Astrocyte (in vitro differentiated cells and primary cell): ENCODE data around the gene PRKCA. TPM values are rescaled to one million over a fixed set of nuclear protein-coding genes. Genes with fewer than 3 reads are reported as not detected.

ENCODE experiments used
- DNase-seq: peaks from one replicate; pipeline ENCODE4 v3.0.0-alpha.2; 2010; ENCODE audit warnings: low read depth
- FAIRE-seq: peaks from 2 replicates; lab custom pipeline; 2011; peaks lifted over from hg19 to GRCh38; lab: Jason Lieb, UNC
- H2AFZ ChIP-seq: 2 replicates; pipeline ENCODE4 v1.6.0; 2012; ENCODE audit warnings: low read depth, low read length, inconsistent platforms
- H3K27ac ChIP-seq: 2 replicates; pipeline ENCODE4 v1.5.1; 2011; ENCODE audit warnings: low read depth, low read length, inconsistent platforms
- H3K27me3 ChIP-seq: 2 replicates; pipeline ENCODE4 v1.6.0; 2011; ENCODE audit warnings: low read length, inconsistent platforms; ENCODE audit not compliant: insufficient read depth
- H3K36me3 ChIP-seq: 2 replicates; pipeline ENCODE4 v1.5.1; 2011; ENCODE audit warnings: low read length, inconsistent platforms; ENCODE audit not compliant: insufficient read depth
- H3K4me1 ChIP-seq: 2 replicates; pipeline ENCODE4 v1.5.1; 2011; ENCODE audit warnings: low read length, inconsistent platforms; ENCODE audit not compliant: insufficient read depth
- H3K4me2 ChIP-seq: 2 replicates; pipeline ENCODE4 v1.6.0; 2012; ENCODE audit warnings: low read length, inconsistent platforms
- H3K4me3 ChIP-seq: 2 replicates; pipeline ENCODE4 v1.5.1; 2011; ENCODE audit warnings: low read depth, mild to moderate bottlenecking, low read length, inconsistent platforms; ENCODE audit not compliant: insufficient read depth
- H3K79me2 ChIP-seq: 2 replicates; pipeline ENCODE4 v1.6.0; 2012; ENCODE audit warnings: mild to moderate bottlenecking, low read length, inconsistent platforms; ENCODE audit not compliant: insufficient read depth
- H3K9ac ChIP-seq: 2 replicates; pipeline ENCODE4 v1.6.0; 2012; ENCODE audit warnings: mild to moderate bottlenecking, low read length, inconsistent platforms
- H3K9me3 ChIP-seq: 2 replicates; pipeline ENCODE4 v1.5.1; 2012; ENCODE audit warnings: low read depth, mild to moderate bottlenecking, low read length, inconsistent platforms; ENCODE audit not compliant: insufficient read depth
- H4K20me1 ChIP-seq: 2 replicates; pipeline ENCODE4 v1.6.0; 2012; ENCODE audit warnings: low read length, inconsistent platforms; ENCODE audit not compliant: insufficient read depth
- H3K27ac Mint-ChIP-seq: one replicate; pipeline ENCODE4 v1.8.0; 2021; ENCODE audit warnings: mild to moderate bottlenecking, mixed read lengths; ENCODE audit not compliant: unreplicated experiment
- H3K27me3 Mint-ChIP-seq: one replicate; pipeline ENCODE4 v1.8.0; 2021; ENCODE audit warnings: low read depth, mixed read lengths; ENCODE audit not compliant: unreplicated experiment
- H3K36me3 Mint-ChIP-seq: one replicate; pipeline ENCODE4 v1.8.0; 2021; ENCODE audit warnings: low read depth, mixed read lengths; ENCODE audit not compliant: unreplicated experiment
- H3K4me1 Mint-ChIP-seq: one replicate; pipeline ENCODE4 v1.8.0; 2021; ENCODE audit warnings: low read depth, mixed read lengths; ENCODE audit not compliant: unreplicated experiment
- H3K4me3 Mint-ChIP-seq: one replicate; pipeline ENCODE4 v1.8.0; 2021; ENCODE audit warnings: mild to moderate bottlenecking, moderate library complexity, mixed read lengths; ENCODE audit not compliant: unreplicated experiment
- H3K9me3 Mint-ChIP-seq: one replicate; pipeline ENCODE4 v1.8.0; 2021; ENCODE audit warnings: mild to moderate bottlenecking, mixed read lengths; ENCODE audit not compliant: unreplicated experiment
- EZH2 ChIP-seq: IDR thresholded peaks from 2 replicates; pipeline ENCODE4 v1.6.1; 2012; ENCODE audit warnings: mild to moderate bottlenecking, low read length, inconsistent platforms; ENCODE audit not compliant: insufficient read depth
- total RNA-seq: library from RNA; stranded (reverse); gene quantifications from 2 replicates; pipeline ENCODE4 v1.2.1, GENCODE V29; 2021
- TF ChIP-seq, protein P1 (sequence below): IDR thresholded peaks from 2 replicates; pipeline ENCODE4 v1.5.1; 2011; ENCODE audit warnings: low read depth, mild to moderate bottlenecking, inconsistent platforms, low read length, moderate library complexity; ENCODE audit not compliant: insufficient read depth

The PRKCA gene
- total RNA-seq, 1 donor from 2014 or later = 49.9 TPM

DNA sequence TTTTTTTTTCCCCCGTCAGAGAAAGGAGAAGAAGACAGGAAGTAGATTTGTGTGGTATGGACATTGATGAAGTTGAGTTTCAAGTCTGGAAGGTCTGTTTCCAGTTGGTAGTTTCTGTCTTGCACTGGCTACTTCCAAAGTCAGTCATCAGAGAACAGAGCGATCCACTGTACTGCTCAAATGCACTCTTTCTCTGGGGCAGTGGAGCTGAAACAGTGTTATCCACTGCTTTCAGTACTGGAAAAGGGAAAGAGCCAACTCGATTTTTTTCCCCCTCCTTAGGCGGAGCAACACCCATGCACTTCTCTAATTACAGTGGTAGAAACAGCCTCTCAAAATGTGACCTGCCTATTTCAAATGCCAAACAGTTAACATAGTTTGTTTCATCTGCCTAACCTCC is 7.4 kb downstream of the PRKCA start:
- no peak overlapping the region for H3K9ac ChIP-seq
- Mint-ChIP-seq H3K27ac (peak overlapping the region; percentile 10), H3K4me1 (peaks cover 29% of the 10 kb centered on the region), H3K36me3 (peaks cover 5% of the 10 kb centered on the region), H3K9me3 (no peaks in the 10 kb centered on the region), H3K27me3 (no peaks in the 10 kb centered on the region), H3K4me3 (no peak overlapping the region)
- H3K27me3 ChIP-seq = no peaks in the 10 kb centered on the region
- peaks cover 20% of the 10 kb centered on the region for H4K20me1 ChIP-seq
- no peak for TF ChIP-seq EZH2
- TF ChIP-seq, protein P1, sequence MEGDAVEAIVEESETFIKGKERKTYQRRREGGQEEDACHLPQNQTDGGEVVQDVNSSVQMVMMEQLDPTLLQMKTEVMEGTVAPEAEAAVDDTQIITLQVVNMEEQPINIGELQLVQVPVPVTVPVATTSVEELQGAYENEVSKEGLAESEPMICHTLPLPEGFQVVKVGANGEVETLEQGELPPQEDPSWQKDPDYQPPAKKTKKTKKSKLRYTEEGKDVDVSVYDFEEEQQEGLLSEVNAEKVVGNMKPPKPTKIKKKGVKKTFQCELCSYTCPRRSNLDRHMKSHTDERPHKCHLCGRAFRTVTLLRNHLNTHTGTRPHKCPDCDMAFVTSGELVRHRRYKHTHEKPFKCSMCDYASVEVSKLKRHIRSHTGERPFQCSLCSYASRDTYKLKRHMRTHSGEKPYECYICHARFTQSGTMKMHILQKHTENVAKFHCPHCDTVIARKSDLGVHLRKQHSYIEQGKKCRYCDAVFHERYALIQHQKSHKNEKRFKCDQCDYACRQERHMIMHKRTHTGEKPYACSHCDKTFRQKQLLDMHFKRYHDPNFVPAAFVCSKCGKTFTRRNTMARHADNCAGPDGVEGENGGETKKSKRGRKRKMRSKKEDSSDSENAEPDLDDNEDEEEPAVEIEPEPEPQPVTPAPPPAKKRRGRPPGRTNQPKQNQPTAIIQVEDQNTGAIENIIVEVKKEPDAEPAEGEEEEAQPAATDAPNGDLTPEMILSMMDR = no peak
- DNase-seq (peak; percentile 57), FAIRE-seq (no peak)
- peaks cover 9% of the 10 kb centered on the region for H3K36me3 ChIP-seq
- no peak overlapping the region for H2AFZ ChIP-seq
- H3K4me3 ChIP-seq = no peak overlapping the region
- no peak overlapping the region for H3K27ac ChIP-seq
- peaks cover 6% of the 10 kb centered on the region for H3K4me1 ChIP-seq
- H3K79me2 ChIP-seq = peaks cover 61% of the 10 kb centered on the region
- no peaks in the 10 kb centered on the region for H3K9me3 ChIP-seq
- H3K4me2 ChIP-seq = no peak overlapping the region

DNA sequence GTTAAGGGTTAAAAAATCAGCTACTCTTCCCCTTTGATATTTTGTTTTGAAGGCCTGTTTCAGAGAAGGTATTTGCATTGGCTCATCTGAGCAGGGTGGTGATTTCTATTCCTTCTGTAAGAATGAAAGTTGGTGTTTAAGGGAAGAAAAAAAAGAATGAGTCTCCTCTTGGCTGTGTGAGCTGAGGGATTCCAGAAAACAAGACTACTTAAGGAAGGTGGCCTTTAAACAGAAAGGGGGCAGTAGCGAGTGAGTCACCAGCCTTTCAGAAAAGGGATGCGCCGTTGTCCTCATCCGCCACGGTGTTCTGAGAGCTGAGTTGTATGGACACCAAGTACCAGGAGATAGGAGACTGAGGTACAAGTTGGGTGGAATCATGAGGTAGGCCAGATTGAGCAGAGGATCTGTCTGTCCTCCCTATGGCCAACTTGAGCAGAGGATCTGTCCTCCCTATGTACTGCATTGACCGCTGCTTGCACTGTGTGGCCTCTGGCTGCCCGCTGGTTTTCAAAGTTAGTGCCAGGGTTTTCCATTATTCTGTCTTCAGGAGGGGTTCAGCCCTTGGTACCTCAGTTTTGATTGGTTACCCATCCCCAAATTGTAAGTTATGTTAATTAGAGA is 8.2 kb downstream of the PRKCA start:
- DNase-seq = no peak
- Histone ChIP-seq H3K27me3 (no peaks in the 10 kb centered on the region), H3K4me3 (no peak overlapping the region), H3K4me2 (no peak overlapping the region), H3K4me1 (peaks cover 6% of the 10 kb centered on the region), H3K27ac (no peak overlapping the region), H4K20me1 (peaks cover 20% of the 10 kb centered on the region), H3K36me3 (peaks cover 9% of the 10 kb centered on the region), H2AFZ (no peak overlapping the region), H3K9me3 (no peaks in the 10 kb centered on the region), H3K79me2 (peaks cover 56% of the 10 kb centered on the region), H3K9ac (no peak overlapping the region)
- TF ChIP-seq EZH2 = no peak
- TF ChIP-seq, protein P1 = no peak
- FAIRE-seq = no peak
- Mint-ChIP-seq H3K27ac (no peak overlapping the region), H3K4me3 (no peak overlapping the region), H3K4me1 (peaks cover 27% of the 10 kb centered on the region), H3K27me3 (no peaks in the 10 kb centered on the region), H3K9me3 (no peaks in the 10 kb centered on the region), H3K36me3 (peaks cover 5% of the 10 kb centered on the region)

DNA sequence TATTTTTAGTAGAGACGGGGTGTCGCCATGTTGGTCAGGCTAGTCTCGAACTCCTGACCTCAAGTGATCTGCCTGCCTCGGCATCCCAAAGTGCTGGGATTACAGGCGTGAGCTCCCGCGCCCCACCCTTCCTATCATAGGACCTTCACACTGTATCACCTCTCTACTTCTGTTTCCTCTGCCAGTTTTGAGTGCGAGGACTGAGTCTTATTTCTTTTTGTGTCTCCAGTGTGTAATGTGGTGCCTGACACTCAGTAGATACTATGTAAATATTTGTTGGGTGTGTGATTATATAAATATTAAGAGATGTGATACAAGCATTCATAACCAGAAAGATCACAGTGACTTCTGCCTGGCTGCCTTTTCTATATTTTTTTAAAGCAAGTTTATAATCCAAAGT is 10.5 kb downstream of the PRKCA start:
- H3K4me3 ChIP-seq = no peak overlapping the region
- H3K27me3 ChIP-seq = no peaks in the 10 kb centered on the region
- FAIRE-seq = no peak
- H3K4me3 Mint-ChIP-seq = no peak overlapping the region
- no peak overlapping the region for H3K27ac Mint-ChIP-seq
- no peak overlapping the region for H3K9ac ChIP-seq
- no peaks in the 10 kb centered on the region for H3K9me3 Mint-ChIP-seq
- H3K4me1 ChIP-seq = peaks cover 7% of the 10 kb centered on the region
- no peak overlapping the region for H3K4me2 ChIP-seq
- H3K27ac ChIP-seq = no peak overlapping the region
- peaks cover 9% of the 10 kb centered on the region for H3K36me3 ChIP-seq
- H3K27me3 Mint-ChIP-seq = no peaks in the 10 kb centered on the region
- DNase-seq = no peak
- H3K9me3 ChIP-seq = no peaks in the 10 kb centered on the region
- peaks cover 25% of the 10 kb centered on the region for H3K4me1 Mint-ChIP-seq
- peaks cover 50% of the 10 kb centered on the region for H3K79me2 ChIP-seq
- no peak for TF ChIP-seq EZH2
- TF ChIP-seq, protein P1 = no peak
- peaks cover 12% of the 10 kb centered on the region for H4K20me1 ChIP-seq
- peaks cover 9% of the 10 kb centered on the region for H3K36me3 Mint-ChIP-seq
- no peak overlapping the region for H2AFZ ChIP-seq
